GM19099 (cell line): ENCODE data around the gene BAAT.

Experiments used
- POLR2A ChIP-seq: IDR thresholded peaks from 3 replicates; pipeline ENCODE4 v1.6.1; 2011; ENCODE audit warnings: low read depth; ENCODE audit not compliant: insufficient read length; ENCODE audit errors: extremely low read depth

Gene BAAT

GRCh38 chr9:101408374-101409078, 23.7 kb upstream of the BAAT start:
- TF ChIP-seq POLR2A: no peak

DNA sequence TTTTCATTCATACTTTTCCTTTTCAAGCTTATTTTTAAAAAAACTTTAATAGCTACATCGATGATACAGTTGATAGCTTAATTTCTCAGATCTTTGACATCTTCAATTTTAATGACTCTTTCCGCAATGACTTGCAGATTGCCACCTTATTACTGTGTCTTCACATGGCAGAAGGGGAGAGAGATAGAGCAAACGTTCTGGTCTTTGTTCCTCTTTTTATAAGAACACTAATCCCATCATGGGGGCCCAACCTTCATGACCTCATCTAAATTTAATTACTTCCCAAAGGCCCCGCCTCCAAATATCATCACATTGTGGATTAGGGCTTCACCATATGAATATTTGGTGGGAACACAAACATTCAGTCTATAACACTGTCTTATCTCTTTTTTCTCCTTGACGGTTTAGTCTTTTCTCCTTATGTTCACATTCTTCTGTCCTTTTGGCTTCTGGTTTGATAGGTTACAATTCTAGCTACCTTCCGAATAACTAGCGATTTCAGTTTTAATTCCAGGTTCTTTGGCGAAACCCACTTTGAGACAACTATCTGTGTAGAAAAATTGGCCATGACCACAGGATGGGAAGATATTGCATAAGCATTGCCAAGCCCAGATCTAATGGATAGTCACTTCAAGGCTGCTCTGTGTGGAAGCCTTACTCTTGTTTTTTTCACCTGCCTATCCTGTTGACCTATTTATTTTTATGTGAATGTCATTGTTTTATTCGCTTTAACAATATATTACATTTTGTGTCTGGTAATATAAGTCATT, 18.9 kb upstream of the BAAT start:
- TF ChIP-seq POLR2A: no peak

DNA sequence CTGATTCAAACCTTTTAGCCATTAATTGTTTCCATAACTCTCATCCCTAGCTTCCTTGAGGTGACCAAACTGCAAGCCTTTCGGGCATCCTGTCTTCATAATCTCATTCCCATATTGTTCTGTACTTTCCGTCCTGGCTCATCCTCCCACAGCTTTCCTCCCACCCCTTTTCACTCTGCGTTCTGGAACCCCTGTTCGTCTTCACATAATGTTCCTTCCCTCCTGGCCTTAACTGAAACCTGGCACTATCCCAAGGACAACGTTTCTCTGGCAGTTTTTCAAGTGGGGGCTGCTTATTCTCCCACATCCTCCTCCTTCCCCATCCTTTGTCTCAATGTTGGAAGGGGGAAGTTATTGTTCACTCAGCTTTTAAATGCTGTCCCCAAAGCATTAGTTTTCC, 15.3 kb upstream of the BAAT start:
- TF ChIP-seq POLR2A: no peak

GRCh38 chr9:101399643-101399970, 14.8 kb upstream of the BAAT start:
- no peak for TF ChIP-seq POLR2A

DNA sequence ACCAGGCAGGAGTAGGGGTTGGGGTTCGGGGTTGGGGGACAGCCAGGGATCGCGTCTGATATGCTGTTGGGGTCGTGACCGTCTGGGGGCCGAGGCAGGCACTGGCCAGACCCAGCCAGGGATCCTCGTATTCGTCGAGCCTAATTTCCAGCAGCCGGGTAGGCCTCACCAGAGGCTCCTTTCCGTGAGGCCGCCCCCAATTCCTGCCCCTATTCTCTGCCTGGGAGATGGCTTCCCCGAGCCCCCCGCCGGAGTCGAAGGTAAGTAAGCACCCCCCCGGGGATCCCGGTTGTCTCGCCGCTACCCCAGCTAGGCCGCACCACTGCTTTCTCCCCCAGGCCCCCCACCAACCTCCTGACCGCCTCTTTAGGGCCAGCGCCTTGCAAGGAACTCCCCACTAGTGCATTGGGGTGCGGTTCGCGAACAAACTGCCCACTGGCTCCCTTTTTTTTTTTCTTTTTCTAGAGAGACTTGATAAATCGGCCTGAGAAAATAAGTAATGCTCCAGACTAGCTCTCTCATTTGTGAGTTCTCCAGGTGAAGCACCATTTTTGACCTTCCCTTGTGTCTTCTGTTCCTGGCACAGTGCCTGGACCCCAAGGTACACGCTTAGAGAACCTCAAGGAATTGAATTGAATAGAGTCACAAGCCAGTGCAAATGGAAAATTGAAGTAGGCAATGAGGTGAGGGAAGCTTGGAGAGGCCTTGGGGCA, 14.3 kb upstream of the BAAT start:
- no peak for TF ChIP-seq POLR2A

DNA sequence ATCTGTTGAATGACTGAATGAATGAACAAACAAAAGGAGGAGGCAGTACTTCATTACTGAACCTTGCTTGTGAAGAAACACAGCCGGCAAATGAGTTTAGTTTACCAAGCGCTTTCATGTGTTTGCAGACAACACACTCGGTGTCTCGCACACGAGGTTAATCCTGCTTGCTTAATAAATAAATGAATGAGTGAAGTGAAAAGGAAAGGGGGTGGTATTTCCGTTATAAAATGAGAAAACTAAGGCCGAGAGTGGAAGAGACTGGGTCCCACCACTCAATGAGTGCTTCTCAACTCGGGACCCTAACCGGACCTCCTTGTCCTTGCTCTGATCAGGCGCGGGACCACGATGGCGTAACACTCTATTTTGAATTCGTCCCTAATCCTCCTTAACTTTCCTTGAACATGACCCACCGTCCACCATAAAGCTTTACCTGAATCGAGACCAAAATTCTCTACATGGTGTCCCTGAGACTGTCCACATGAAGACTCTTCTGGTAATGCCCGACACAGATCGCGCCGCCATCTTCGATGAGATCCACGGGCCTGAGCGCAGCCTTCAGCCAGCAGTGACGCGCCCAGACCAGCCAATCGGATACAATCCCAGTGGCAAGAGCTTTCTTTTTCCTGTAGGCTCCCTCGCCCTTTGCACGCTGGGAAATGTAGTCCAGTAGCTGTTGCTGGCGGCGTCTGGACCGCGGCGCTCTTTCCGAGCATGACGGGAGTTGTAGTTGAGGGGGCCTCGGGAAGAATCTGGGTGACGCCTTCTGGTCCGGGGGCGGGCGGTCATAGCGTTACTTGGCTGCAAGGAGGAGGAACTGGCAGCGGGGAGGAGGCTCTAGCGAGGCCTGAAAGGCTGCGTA, 13.5 kb upstream of the BAAT start, which contains the start of the genes MRPL50 and ZNF189:
Gene MRPL50 (minus strand): TSS at position 551 of the 862 bp plus-strand sequence. CDS start 26 bp downstream, at position 525.
Gene ZNF189 (plus strand): TSS at position 784 of the 862 bp plus-strand sequence. CDS start 306 bp downstream, outside the sequence.
- TF ChIP-seq POLR2A: peak; percentile 88

- TF ChIP-seq POLR2A: no peak
Observed at GRCh38 chr9:101397746-101398067, 12.9 kb upstream of the BAAT start.

DNA sequence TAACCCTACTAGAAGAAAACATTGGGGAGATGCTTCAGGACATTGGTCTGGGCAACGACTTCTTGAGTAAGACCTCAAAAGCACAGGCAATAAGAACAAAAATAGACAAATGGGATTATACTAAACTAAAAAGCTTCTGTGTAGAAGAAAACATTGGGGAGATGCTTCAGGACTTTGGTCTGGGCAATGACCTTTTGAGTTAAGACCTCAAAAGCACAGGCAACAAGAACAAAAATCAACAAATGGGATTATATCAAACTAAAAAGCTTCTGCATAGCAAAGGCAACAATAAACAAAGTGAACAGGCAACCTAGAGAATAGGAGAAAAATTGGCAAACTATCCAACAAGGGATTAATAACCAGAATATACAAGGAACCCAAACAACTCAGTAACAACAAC, 9.9 kb upstream of the BAAT start:
- TF ChIP-seq POLR2A: no peak

DNA sequence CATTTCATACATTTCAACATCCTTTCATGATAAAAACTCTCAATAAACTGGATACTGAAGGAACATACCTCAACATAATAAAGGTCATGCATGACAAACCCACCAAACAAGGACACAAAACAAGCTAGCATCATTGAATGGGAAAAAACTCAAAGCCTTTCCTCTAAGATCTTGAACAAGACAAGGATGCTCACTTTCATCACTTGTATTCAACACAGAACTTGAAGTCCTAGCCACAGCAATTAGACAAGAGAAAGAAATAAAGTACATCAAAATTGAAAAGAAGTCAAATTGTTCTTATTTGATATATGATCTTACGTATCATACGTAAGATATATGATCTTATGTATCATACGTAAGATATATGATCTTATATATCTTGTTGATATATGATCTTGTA, 8.3 kb upstream of the BAAT start:
- TF ChIP-seq POLR2A: no peak

DNA sequence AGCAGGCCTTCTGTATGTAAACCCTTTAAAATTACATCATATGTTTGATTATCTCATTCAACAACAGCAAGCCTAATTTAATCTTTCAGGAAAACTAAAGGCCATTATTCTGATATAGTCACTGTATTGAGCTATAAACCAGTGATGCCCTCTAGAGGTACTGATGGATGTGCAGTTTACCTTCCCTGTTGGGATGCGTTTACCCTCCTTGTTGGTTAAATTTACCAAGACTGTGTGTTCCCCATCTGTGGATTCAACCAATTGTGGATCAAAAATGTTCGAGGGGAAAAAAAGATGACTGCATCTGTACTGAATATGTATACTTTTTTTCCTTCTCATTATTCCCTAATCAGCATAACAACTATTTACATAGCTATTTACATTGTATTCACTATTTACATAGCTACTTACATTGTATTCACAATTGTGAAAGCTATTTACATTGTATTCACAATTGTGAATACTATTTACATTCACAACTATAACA, 3.7 kb upstream of the BAAT start:
- TF ChIP-seq POLR2A: no peak

DNA sequence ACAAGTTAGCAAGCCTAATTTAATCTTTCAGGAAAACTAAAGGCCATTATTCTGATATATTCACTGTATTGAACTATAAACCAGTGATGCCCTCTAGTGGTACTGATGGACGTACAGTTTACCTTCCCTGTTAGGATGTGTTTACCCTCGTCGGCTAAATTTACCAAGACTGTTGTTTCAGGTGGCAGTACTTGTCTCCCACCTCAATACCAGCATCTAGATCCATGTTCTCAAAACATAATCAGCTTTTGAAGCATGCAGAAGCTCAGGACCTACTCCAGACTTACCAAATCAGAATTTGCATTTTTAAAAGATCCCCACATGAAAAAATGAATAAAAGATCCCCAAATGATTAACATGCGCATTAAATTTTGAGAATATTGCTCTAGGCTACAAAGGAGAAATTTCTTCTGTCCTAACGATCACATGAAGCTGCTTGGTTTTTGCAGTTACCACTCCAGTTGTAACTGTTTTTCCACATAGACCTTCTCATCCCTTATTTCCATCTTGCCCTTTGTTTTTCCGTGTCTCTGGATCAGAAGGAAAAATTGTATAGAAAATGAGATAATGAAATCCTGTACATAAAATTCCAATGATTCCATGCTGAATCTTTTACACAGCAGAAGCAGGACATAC, 3.2 kb upstream of the BAAT start:
- no peak for TF ChIP-seq POLR2A

DNA sequence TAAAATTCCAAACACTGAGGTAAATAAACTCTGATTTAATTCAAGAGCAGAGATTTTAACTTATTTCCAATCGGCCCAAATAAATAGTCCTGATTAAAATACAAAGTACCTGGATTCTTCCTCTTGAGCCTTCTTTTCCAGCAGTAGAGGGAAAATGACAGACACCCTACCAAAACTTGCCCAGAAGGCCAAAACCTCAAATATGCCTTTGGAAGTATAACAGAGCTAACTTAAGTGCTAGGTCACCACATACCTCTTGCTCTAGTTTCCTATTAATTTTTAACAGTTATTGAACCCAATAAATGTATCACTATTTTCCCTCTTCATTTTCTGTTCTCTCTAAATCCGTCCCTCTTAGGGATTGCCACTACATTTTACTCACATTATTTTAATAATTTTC, 1.4 kb downstream of the BAAT start:
- TF ChIP-seq POLR2A: no peak

DNA sequence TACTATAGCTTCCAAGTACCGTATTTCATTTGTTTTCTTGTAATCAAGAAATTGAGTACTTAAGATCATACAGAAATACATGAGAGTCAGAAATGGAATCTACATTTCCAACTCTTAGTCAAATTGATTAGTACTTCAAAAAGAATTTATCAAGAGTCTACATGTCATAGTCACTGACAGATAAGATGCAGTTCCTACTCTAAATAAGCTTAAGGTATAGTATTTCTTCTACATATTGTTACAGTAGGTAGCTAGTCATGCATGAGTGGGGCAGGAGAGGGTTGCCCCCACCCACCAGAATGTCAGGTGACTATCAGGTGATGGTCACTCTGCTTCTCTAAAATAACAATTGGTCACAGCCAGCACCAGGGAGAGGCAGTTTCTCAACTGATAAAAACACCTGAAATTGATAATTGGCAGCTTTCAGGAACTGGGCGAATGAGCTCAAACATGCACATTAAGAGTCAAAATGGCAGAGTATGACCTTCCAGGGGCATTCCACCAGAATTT, 2.9 kb downstream of the BAAT start:
- no peak for TF ChIP-seq POLR2A

DNA sequence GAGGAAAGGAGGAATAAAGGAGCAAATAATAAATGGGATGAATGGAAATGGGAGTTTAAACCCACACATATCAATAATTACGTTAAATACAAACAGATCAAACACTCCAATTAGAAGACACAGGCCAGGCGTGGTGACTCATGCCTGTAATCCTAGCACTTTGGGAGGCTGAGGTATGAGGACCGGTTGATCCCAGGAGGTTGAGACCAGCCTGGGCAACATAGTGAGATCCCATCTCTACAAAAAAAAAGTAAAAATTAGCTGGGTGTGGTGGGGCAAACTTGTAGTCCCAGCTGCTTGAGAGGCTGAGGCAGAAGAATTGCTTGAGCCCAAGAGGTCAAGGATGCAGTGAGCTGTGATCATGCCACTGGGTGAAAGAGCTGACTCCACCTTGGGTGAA, 3.7 kb downstream of the BAAT start:
- no peak for TF ChIP-seq POLR2A
